ENCODE results near the gene BPIFB2. TPM values are rescaled to one million over a fixed set of nuclear protein-coding genes. Genes with fewer than 3 reads are reported as not detected.
"Not testable (repeated sequence)": the region's sequence is repeated elsewhere in the genome, so short reads cannot be mapped to it uniquely, and the experiment has no call there.

The BPIFB2 gene, protein sequence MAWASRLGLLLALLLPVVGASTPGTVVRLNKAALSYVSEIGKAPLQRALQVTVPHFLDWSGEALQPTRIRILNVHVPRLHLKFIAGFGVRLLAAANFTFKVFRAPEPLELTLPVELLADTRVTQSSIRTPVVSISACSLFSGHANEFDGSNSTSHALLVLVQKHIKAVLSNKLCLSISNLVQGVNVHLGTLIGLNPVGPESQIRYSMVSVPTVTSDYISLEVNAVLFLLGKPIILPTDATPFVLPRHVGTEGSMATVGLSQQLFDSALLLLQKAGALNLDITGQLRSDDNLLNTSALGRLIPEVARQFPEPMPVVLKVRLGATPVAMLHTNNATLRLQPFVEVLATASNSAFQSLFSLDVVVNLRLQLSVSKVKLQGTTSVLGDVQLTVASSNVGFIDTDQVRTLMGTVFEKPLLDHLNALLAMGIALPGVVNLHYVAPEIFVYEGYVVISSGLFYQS
- polyA plus RNA-seq (ENCODE audit: insufficient read length): not detected

DNA sequence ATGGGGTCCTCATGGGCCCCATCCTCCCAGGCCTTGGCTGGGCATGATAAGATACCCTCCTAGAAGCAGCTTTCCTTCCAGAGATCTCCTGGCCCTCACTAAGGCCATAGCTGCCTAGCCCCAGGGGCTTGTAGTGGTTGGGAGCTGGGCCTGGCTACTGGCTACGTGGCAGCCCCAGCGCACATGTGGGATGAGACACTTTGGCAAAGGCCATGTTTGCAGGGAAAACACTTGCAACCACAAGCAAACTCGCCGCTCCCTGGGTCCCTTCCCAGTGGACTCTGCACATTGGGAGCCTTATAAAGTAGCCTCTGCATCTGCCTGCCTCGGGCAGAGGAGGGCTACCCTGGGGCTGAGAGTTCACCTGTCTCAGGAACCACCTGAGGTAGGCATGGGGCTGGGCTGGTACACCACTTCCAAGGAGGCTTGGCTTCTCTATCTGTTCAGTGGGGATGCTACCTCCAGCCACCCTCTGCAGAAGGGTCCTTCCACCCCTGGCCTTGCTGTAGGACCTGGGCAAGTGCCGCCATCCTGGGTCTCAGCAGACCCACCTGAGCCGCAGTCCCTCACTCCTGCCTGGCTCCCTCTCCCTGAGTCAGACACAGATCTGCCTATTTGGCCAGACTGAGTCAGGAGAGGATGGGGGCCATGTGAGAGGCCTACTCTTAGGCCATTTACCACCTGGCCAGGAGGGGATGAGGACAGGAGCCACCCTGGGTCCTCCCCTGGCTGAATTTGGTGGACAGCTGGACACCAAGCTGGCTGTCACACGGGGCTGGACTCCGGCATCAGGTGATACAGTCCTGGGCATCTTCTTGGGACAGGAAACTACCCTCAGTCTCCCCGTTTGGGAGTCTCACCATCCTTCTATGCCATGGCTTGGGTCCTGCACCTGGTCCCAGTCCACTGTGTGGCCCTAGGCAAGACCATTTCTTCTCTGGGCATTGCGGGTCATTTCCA lies at the start of gene BPIFB2:
Gene BPIFB2, plus strand, starts transcription at position 329 of the 960 bp plus-strand sequence. CDS start 871 bp downstream, outside the sequence.
- no peak for DNase-seq

DNA sequence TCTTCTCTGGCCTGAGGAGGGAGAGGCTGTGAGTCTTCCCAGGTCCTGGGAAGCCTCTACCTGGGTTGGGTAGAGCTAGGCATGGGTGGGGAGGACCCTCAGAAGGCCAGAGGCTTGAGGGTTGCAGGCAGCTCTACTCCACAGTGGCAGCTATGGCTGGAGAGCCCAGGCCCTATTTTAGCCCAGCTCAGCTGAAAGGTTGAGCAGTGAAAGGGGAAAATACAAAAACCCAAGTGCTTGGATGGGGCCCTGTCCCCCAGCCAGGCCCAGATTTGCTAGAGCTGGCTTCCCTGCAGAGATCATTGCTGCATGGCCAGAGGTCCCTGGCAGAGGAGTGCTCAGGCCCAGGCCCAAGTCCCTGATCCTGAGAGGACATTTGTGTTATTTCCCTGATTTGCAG lies 48.9 kb upstream of the BPIFB2 start:
- no peak for DNase-seq

DNA sequence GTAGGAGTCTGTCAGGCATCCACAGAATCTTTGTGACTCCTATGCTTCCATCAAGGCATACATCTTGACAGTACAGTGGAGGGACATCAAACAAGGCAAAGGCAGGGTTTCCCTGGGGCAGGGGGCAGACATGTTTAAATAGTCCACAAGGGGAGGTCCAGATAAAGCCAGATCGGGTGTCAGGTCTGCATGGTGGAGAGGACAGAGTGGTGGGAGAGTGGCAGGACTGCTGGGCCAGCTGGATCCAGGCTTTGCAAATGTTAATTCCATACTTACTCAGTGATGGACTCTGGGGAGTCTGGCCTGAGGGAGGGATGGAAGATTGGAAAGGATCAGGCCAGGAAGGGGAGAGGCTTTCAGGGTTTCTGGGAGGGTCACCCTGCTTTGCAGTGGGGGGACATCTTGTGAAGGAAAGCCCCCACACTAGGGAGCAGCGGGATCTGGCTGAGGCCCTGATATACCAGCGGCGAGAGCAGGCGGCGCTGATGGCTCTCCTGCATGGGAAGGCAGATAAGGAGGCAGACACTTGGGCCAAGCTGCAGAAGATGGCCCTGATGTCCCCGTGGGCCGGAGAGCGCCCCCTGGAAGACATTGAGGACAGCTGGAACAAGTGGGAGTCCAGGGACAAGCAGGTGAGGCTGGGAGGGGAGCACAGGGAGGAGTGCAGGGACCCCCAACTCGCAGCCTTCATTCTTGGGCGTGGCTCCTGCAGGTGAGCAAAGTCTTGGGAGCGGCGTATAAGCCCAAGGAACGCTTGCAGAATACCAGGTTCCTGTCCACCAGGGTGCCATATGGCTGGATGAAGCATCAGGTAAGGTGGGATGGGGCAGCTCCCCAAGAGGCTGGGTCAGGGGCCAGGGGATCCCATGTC lies 47.9 kb upstream of the BPIFB2 start:
- DNase-seq: no peak

DNA sequence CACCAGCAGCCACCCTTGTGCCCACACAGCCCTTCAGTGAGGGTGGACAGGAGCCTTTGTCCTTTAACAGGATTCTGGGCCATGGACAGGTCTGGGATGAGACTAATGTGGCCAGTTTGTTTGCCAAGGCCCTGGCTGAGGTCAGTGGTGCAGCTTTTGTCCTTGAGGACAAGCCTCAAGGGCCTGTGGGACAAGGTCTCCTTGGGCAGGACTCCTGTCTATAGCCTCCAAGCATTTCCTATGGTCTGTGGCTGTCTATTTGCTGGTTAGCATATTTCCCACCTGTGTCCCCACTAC lies 47.3 kb upstream of the BPIFB2 start:
- DNase-seq: no peak

DNA sequence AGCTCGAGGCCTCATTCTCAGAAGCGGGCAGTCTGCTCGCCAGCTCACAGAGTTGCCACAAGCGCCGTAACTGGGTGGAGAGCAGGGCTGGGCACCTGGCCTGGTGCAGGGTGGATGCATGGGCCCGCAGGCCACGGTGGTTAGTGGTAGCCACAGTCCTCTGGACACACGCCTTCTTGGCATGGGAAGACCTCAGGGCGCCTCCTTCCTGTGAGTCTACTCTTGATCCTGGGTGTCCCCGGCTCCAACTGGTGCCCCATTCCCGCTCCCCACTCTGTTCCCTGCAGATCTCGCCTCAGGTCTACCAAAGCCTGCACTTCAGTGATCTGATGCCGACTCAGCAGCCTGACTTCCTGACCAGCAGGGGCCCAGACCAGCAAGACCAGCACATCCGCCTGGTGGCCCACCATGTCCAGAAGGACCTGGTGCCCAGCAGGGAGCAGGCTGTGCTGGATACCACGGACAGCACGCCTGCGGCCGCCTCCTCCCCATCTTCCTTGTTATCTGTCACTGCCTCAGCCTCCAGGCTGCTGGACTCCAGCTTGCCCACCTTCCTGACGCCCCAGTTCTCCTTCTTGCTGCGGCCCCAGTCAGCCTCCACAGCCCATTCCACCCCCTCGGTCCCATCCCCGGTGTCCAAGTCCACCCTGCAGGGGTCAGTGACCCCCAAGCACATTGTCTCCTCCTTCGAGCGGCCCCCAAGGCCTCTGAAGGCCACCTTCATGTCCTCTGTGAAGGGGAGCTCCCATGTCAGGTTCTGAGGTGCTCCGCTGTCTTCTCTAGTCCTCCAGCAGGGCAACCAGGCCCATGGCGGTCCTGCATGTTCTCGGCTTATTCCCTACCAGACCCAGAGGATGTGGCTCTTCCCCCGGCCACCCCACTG lies 46.4 kb upstream of the BPIFB2 start:
- DNase-seq: no peak

DNA sequence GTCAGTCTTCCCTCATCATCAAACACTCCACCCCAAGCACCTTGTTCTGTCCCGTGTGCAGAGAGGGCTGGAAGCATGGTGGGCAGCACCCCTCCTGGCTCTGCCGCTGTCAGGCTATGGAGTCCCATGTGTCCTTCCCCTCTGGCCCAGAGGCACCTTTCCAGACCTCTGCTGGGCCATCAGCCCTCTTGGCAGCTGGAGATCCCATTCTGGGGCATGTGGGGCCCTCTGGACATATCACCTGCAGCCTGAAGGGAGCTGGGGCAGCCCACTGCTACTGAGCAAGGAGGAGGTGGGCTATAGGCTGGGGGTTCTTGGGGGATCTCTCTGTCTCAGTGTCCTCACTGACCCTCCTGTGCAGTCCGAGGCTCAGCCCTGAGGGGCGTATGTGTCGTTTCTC lies 45.5 kb upstream of the BPIFB2 start:
- no peak for DNase-seq

DNA sequence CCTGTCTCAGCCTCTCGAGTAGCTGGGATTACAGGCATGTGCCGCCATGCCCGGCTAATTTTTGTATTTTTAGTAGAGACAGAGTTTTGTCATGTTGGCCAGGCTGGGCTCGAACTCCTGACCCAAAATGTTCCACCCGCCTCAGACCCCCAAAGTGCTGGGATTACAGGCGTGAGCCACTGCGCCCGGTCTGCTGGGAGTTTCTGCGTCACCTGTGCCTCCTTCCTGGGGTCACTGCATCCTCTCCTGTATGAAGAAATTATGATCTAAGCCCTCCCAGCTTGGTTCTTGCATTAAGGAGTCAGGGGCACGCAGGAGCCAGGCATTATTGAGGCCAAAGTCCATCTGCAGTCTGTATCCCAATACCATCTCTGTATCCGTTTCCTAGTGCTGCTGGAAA lies 44.9 kb upstream of the BPIFB2 start:
- DNase-seq: not testable (repeated sequence)

DNA sequence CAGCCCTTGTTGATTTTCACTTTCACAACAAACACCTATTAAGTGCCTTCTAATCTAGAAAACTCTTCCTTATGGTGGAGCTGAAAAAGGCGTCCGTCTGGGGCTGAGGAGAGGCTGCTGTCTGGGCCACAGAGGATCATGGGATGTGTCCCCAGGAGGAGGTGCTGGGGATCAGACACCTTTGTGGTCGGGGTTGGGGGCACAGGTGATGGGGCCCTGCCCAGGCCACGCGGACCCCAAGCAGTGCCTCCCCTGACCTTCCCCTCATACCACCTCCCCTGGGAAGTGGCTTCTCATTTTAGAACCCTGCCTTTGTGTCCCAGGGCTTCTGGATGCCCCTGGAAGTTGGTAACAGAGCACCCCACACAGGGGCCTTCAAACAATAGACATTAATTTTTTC lies 44.3 kb upstream of the BPIFB2 start:
- DNase-seq: no peak

DNA sequence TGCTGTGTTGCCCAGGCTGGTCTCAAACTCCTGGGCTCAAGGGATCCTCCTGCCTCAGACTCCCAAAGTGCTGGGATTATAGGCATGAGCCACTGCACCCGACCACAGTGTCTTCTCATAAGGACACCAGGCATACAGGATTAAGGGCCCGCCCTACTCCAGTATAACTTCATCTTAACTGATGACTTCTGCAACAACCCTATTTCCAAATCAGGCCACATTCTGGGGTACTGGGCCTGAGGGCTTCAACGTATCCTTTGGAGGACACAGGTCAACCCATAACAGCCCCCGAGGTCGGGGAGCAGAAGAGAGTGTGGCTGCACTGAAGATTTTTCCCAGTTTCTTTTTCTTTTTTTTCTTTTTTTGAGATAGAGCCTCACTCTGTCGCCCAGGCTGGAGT lies 42.9 kb upstream of the BPIFB2 start:
- DNase-seq: no peak

DNA sequence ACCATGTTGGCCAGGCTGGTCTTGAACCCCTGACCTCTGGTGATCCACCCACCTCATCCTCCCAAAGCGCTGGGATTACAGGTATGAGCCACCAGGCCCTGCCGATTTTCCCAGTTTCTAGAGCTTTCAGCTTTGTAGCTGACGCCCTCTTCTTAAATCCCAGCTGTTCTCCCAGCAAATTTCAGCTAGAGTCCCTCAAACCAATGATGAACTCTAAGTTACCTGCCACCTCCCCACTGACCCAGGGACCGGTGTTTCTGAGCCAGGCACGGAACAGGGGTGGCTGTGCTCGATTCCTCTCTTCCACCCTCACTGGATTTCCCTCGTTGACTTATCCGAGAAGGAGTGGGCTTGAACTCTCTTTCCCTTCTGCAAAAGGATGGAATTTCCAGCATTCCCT lies 42.4 kb upstream of the BPIFB2 start:
- no peak for DNase-seq

DNA sequence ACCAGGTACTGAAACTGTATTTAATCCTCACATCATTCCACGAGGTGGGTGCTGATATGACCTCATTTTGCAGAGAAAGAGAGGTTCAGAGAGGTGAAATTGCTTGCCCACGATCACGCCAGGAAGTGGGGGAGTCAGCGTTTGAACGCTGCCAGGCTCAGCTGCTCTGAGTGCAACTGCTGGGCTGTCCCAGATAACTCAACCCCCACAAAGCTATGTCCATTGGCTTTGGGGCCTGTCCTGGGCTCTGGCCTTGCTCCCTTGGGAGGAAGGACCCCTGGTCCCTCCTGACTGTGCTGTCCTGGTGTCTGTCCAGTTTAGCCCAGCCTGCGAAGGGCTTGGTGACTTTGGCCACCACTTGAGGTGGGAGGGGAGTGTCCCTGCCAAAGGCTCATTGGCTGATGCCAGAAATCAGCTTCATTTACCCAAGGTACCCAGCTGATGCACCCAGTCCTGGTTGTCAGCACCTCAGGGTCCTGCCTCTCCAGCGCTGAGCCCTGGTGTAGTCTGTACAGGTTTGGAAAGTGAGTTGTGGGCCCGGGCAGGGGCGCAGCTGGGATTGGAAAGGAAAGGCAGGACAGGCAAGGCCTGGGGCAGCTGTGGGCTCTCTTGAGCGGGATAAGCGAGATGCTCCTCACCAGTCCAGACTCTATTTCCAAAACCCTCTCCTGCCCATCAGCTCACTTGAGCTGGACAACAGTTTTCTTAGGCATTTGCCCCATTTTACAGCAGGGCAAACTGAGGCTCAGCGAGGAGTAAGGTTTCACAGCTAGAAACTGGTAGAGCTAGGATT lies 41.7 kb upstream of the BPIFB2 start:
- DNase-seq: no peak

DNA sequence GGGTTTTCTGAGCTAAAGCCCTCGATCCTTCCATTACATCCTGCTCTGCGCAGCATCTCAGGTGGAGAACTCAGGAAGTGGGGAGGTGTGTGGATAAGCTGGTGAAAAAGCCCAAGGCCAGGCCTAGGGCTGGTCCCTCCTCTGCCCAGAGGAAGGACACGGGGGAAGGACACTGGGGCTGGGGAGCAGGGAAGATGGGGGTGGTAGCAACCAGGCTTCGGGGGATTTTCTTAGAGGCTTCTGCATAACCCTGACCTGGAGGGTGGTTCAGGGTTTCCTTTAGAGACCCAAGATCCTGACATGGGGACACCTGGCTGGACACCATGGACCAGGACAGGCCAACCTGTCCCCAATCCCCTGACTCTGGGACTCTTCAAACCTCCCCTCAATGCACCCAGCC lies 41.1 kb upstream of the BPIFB2 start:
- DNase-seq: no peak

DNA sequence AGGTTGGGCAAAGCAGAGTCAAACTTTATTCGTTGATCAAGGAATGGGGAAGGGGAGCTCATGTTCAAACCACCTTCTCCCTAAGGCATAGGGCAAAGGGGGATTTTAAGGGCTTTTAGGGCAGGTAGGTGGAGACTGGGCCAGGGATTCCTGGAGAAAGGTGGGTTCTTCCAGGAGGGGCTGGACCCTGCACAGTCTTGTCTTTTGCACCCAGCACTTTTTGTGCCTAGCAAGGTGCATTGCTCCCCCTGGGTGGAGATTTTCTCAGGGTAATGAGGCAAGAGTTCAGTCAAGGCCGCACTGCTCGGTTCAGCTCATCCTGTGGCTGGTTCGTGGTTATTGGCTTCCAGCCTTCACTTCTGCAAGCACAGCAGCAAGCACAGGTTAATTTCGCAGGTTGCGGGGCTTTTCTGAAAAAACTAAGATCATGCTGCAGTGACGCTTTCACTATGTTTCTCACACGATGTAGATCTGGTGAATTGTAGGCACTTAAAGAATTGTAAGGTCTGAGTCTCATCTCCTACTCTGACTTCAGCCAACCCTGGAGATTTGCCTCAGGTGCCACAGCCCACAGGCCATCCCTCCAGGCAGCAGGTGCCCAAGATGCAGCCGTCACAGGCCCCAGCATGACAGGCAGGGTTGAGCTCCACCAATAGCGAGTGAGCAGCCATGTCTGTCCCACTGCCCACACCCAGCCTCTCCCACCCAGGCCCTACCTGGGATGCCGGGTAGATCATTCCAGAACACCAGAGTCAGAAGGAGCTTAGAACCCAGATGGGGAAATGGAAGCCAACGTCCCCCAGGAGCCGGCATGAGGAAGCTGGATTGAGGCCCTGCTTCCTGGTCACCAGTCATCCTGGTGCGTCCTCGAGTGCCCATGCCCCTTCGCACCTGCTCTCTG lies 40.4 kb upstream of the BPIFB2 start:
- no peak for DNase-seq

DNA sequence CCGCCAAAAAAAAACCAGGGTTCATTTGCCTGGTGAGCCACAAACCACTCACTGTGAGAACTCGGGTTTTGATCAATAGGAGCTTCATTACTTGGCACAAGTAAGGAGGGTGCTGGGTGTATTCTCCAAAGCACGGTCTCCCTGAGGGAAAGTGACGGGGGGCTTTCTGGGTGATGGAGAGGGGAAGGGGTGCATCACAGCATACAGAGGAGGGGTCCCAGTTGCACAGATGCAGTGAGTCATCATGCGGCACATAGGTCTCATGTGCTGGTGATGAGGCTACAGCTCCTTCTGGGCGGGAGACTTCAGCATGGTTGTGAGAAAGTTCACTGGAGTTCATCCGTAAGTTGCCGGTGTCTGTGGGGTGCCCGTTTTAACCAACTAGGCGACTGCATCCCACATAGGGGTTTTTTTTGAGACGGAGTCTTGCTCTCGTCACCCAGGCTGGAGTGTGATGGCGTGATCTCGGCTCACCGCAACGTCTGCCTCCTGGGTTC lies 39.5 kb upstream of the BPIFB2 start:
- DNase-seq: no peak

DNA sequence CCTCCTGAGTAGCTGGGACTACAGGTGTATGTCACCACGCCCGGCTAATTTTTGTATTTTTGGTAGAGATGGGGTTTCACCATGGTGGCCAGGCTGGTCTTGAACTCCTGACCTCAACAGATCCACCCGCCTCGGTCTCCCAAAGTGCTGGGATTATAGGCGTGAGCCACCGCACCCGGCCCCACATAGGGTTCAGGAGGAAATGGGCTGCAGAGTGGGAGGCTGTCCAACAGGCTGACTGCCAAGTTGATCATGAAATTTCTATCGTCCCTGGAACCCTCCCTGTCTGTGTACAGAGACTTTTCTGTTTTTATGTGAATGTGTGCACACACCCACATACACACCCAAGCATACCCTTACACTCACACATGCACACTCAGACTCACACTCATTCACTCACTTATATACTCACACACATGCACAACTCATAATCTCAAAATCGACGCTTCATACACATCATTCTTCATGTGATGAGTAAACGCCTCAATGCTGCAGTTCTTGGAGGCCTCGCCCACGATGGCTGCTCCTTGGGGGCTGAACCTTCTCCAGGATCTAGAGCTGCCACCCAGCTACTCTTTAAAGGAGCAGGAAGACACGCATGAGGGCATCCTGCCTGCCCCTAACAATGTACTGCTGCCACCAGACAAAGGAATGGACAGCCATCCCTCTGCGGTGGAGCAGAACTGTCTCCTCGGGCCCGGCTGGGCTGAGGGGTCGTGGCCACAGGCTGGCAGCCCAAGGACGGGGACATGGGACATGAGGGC lies 38.8 kb upstream of the BPIFB2 start:
- DNase-seq: no peak

DNA sequence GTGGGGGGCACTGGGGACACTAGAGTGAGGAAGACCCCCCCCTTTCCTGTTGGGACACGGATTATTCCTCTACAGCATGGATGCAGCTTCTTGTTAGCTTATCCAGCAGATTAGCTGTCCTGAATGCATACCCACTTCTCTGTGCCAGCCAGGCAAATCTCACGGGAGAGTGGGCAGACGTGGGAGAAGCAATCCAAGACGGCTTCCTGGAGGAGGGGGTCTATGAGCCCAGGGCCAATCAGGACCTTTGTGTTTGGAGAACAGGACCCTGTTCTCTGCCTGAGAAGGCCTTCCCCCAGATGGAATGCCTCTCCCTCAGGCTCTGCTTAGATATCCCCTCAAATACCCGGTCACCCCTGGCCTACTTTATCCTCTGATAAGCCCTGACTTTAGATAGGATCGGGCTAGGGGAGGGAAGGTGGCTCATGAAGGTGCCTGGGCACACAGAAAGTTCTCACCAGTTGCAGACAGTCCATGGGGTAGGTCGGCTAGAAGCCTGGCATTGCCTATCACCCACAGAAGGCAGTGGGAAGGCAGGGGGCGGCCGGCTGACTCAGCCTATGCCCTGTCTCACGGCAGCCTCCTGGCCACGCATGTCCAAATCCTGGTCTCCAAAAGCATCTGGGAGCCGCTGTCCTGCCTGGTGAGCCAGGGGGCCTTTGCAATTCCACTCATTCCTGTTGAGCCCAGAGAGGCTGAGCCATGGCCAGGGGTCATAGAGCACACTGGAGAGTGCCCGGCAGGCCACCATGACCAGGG lies 38.0 kb upstream of the BPIFB2 start:
- DNase-seq: no peak

DNA sequence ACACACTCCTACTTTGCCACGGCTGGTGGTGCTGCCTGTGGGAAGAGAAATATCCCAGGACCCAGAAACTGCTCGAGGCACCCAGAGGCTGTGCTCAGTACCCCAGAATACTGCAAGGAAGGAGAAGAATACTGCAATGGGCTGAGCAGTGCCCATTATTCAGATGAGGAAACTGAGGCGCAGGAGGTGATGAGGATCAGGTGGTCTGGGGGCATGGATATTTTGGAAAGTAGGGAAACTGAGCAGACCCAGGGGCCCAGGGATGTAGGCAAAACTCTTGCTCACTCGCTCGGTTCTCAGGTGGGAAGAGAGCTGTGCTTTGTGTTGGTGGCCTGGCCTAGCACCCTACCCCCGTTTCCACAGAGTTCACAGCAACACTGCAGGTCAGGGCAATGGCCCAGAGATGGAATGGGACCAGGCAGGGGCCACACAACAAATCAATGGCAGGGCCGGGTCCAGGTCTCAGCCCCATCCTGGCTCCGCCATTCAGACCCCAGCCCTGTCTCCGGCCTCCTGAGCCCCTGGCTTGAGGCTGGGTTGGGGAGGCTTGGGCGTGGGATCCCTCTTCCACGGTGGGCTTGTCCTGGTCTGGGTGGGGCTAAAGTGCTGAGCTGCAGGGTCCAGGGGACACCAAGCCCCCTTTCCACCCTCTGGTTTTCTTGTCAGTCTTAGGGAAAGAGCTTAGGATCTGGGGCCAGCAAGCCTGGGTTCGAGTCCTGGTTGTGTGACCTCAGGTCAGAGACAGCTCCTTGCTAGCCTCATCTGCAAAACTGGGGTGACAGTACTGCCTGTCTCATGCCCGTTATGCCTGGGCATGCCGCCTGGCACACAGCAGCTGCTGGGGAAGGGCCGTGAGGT lies 37.2 kb upstream of the BPIFB2 start:
- DNase-seq: no peak
